ENCODE results near the gene SOCS6.

The SOCS6 gene

DNA sequence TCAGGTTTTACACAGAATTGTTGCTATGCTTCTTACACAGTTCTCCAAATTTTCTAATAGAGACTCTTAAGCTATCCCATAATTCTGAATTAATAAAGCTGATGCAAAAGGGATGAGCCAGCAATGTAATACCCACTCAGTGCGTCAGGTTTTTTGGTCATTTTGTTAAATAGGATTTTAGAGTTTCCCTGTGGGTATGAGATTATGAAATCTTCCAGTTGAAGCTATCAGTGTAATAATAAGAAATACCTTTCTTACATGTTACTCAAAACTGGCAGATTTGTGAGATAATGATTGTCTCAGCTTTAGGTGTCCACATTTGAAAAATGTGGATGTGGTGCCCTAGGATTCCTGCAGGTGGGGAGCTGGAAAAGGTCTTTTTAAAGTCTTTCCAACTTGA is 44.5 kb downstream of the SOCS6 start:
- H3K9ac ChIP-seq (ENCODE audit: low read length) = no peak overlapping the region
- DNase-seq = no peak
- no peaks in the 10 kb centered on the region for H3K27me3 ChIP-seq (replicated peaks; ENCODE audit: insufficient read depth, low read length)
- H4K20me1 ChIP-seq (ENCODE audit: insufficient read depth, low read length) = no peaks in the 10 kb centered on the region
- no peak overlapping the region for H3K4me3 ChIP-seq (ENCODE audit: low read length)
- H3K9me3 ChIP-seq (replicated peaks; ENCODE audit: insufficient read depth, low read length) = no peaks in the 10 kb centered on the region
- TF ChIP-seq EZH2phosphoT487 (IDR thresholded peaks at IDR 0.05; ENCODE audit: low read length) (no peak), CTCF (IDR thresholded peaks at IDR 0.05; ENCODE audit: low read length) (no peak), EZH2 (optimal IDR thresholded peaks at IDR 0.05; ENCODE audit: low read depth, low read length) (no peak)
- H3K9me2 ChIP-seq (replicated peaks; ENCODE audit: insufficient read depth, low read length) = no peaks in the 10 kb centered on the region
- peaks cover 4% of the 10 kb centered on the region; the same call in 1 of the 2 replicates for H3K4me1 ChIP-seq (ENCODE audit: low read length)
- no peak overlapping the region for H3K4me2 ChIP-seq (ENCODE audit: low read depth, low read length)
- no peak overlapping the region for H2AFZ ChIP-seq (ENCODE audit: low read length)
- no peaks in the 10 kb centered on the region for H3K79me2 ChIP-seq (ENCODE audit: low read length)
- no peaks in the 10 kb centered on the region for H3F3A ChIP-seq (ENCODE audit: insufficient read depth, low read length)
- no peak overlapping the region for H3K27ac ChIP-seq (ENCODE audit: low read length)
- no peaks in the 10 kb centered on the region for H3K36me3 ChIP-seq (replicated peaks; ENCODE audit: insufficient read depth, low read length)

- H3K36me3 ChIP-seq (replicated peaks; ENCODE audit: insufficient read depth, low read length) = no peaks in the 10 kb centered on the region
- H3K4me2 ChIP-seq (ENCODE audit: low read depth, low read length) = no peak overlapping the region
- H3K4me3 ChIP-seq (ENCODE audit: low read length) = no peak overlapping the region
- no peak overlapping the region for H2AFZ ChIP-seq (ENCODE audit: low read length)
- H3F3A ChIP-seq (ENCODE audit: insufficient read depth, low read length) = no peaks in the 10 kb centered on the region
- H3K27me3 ChIP-seq (replicated peaks; ENCODE audit: insufficient read depth, low read length) = no peaks in the 10 kb centered on the region
- no peak overlapping the region for H3K27ac ChIP-seq (ENCODE audit: low read length)
- no peaks in the 10 kb centered on the region for H3K79me2 ChIP-seq (ENCODE audit: low read length)
- no peaks in the 10 kb centered on the region for H4K20me1 ChIP-seq (ENCODE audit: insufficient read depth, low read length)
- TF ChIP-seq EZH2phosphoT487 (IDR thresholded peaks at IDR 0.05; ENCODE audit: low read length) (no peak), EZH2 (optimal IDR thresholded peaks at IDR 0.05; ENCODE audit: low read depth, low read length) (no peak), CTCF (IDR thresholded peaks at IDR 0.05; ENCODE audit: low read length) (no peak)
- no peaks in the 10 kb centered on the region for H3K9me3 ChIP-seq (replicated peaks; ENCODE audit: insufficient read depth, low read length)
- no peak for DNase-seq
- no peaks in the 10 kb centered on the region for H3K9me2 ChIP-seq (replicated peaks; ENCODE audit: insufficient read depth, low read length)
- H3K4me1 ChIP-seq (ENCODE audit: low read length) = peaks cover 1% of the 10 kb centered on the region; the same call in 1 of the 2 replicates
- no peak overlapping the region for H3K9ac ChIP-seq (ENCODE audit: low read length)
These were observed 44.9 kb downstream of the SOCS6 start for GRCh38 chr18:70333757-70334156.

- no peaks in the 10 kb centered on the region for H3K4me1 ChIP-seq (ENCODE audit: low read length)
- no peak overlapping the region for H2AFZ ChIP-seq (ENCODE audit: low read length)
- no peaks in the 10 kb centered on the region for H3F3A ChIP-seq (ENCODE audit: insufficient read depth, low read length)
- no peak overlapping the region for H3K4me2 ChIP-seq (ENCODE audit: low read depth, low read length)
- no peaks in the 10 kb centered on the region for H3K79me2 ChIP-seq (ENCODE audit: low read length)
- H3K27me3 ChIP-seq (replicated peaks; ENCODE audit: insufficient read depth, low read length) = no peaks in the 10 kb centered on the region
- no peaks in the 10 kb centered on the region for H3K36me3 ChIP-seq (replicated peaks; ENCODE audit: insufficient read depth, low read length)
- no peak for DNase-seq
- no peaks in the 10 kb centered on the region for H4K20me1 ChIP-seq (ENCODE audit: insufficient read depth, low read length)
- no peak for TF ChIP-seq CTCF (IDR thresholded peaks at IDR 0.05; ENCODE audit: low read length)
- no peak for TF ChIP-seq EZH2 (optimal IDR thresholded peaks at IDR 0.05; ENCODE audit: low read depth, low read length)
- no peak for TF ChIP-seq EZH2phosphoT487 (IDR thresholded peaks at IDR 0.05; ENCODE audit: low read length)
- H3K4me3 ChIP-seq (ENCODE audit: low read length) = no peak overlapping the region
- H3K9me2 ChIP-seq (replicated peaks; ENCODE audit: insufficient read depth, low read length) = no peaks in the 10 kb centered on the region
- H3K9me3 ChIP-seq (replicated peaks; ENCODE audit: insufficient read depth, low read length) = no peaks in the 10 kb centered on the region
- no peak overlapping the region for H3K27ac ChIP-seq (ENCODE audit: low read length)
- no peak overlapping the region for H3K9ac ChIP-seq (ENCODE audit: low read length)
These were observed 45.4 kb downstream of the SOCS6 start for GRCh38 chr18:70334264-70334663.
